ENCODE measurements around the gene MYDGF. TPM values are rescaled to one million over a fixed set of nuclear protein-coding genes. Genes with fewer than 3 reads are reported as not detected.

MYDGF gene
- total RNA-seq, 1 experiment from 2014 or later: 128 TPM

DNA sequence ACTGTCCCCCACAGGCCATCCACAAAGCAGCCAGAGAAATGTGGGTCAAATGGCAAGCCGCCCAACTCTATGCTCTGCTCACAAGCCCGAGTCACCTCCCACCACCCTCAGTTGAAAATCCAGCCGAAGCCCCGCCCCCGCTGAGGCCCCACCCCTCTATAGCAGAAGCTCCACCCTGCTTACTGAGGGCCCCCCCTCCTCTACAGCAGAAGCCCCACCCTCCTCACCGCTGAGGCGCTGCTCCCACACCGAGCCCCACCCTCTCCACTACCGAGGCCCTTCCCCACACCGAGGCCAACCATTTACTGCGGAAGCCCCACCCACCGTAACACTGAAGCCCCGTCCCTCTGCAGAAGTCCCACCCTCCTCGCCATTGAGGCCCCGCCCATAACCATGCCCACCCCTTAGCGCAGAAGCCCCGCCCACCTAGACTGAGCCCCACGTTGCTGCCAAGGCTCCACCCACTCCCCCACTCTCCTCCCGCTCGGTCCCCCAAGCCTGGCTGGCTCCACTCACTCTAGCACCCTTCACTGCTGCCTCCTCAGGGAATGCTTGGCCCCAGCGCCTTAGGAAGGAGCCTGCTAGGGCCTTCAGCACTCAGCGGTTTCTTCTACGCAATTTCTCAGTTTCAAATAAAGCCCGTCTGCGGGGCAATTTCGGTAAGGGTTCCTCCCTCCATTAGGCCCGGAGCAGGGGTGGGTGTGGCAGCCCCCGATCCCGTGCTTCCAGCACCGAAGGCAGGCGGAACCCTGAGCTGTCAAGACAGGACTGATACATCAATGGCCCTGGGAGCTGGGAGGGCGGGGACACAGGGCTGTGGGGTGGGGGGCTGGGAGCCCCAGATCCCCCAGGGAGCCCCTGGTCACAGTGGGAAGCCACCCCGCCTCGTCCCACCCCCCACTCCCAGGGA, 9.0 kb upstream of the MYDGF start:
- Histone ChIP-seq H3K27ac (ENCODE audit: low read depth, low read length, poor library complexity, severe bottlenecking) (peak overlapping the region; percentile 30), H3K36me3 (ENCODE audit: insufficient read depth, low read length, poor library complexity, severe bottlenecking) (no peaks in the 10 kb centered on the region), H3K9me3 (ENCODE audit: low read depth, low read length, poor library complexity, severe bottlenecking) (no peaks in the 10 kb centered on the region), H3K4me1 (ENCODE audit: insufficient read depth, low read length, poor library complexity, severe bottlenecking) (no peaks in the 10 kb centered on the region), H3K27me3 (replicated peaks; ENCODE audit: insufficient read depth, low read depth, low read length, poor library complexity) (no peaks in the 10 kb centered on the region), H3K4me3 (ENCODE audit: low read depth, low read length, poor library complexity, severe bottlenecking) (no peak overlapping the region)
- CTCF ChIA-PET: interaction anchor here (0.6 kb wide), 1 partner anchor 1225 kb away, joined by 4 read pairs; no protein-coding TSS in a partner anchor
- no peak for TF ChIP-seq EZH2 (IDR thresholded peaks at IDR 0.05; ENCODE audit: borderline replicate concordance, low read depth, low read length, poor library complexity, severe bottlenecking)
- no TSS peak for BruUV-seq (replicated peaks)
- peak; percentile 64 for DNase-seq (ENCODE audit: low spot score)
- POLR2A ChIA-PET (ENCODE audit: low non-redundant PET): no interaction called here
- intact Hi-C loops (cut with micrococcal nuclease; ENCODE audit: unreplicated experiment): no loop called here

DNA sequence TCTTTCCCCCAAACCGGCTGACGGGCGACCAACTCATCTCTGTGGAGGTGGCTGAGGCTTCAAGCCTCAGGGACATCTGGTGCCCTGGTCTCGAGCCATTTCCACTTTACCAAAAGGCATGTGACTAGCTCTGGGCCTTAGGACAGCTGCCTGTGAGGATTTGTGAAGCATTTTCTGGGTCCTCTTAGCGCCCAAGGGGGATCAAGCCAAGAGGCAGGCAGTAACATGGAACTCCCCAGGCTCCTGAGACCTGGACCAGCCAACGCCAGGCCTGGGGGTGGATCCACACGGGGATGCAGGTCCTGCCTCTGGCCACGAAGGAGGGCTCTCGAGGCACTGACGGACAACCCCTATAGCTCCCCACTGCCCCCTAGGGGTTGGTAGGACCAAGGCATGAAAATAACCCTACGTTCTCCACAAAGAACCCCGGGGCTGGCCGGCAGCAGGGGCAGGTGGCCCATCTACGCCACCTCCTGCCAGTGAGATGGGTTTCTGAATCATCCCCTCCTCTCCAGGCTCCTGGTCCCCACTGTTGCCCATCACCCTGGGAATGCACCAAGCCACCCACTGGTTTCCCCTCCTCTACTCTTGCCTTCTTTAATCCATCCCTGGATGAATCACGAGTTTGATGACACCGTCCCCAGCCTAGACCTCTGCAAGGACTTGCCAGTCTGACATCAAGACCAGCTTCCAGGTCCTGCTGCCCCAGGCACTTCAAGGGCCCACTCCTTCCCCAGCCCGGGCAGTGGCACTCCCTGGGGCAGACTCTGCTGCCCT, 7.0 kb upstream of the MYDGF start:
- intact Hi-C loops (cut with micrococcal nuclease; ENCODE audit: unreplicated experiment): no loop called here
- DNase-seq (ENCODE audit: low spot score): peak; percentile 54
- H3K27ac ChIP-seq (ENCODE audit: low read depth, low read length, poor library complexity, severe bottlenecking): no peak overlapping the region
- POLR2A ChIA-PET (ENCODE audit: low non-redundant PET): no interaction called here
- no peaks in the 10 kb centered on the region for H3K4me1 ChIP-seq (ENCODE audit: insufficient read depth, low read length, poor library complexity, severe bottlenecking)
- no peaks in the 10 kb centered on the region for H3K36me3 ChIP-seq (ENCODE audit: insufficient read depth, low read length, poor library complexity, severe bottlenecking)
- H3K27me3 ChIP-seq (replicated peaks; ENCODE audit: insufficient read depth, low read depth, low read length, poor library complexity): no peaks in the 10 kb centered on the region
- no peak overlapping the region for H3K4me3 ChIP-seq (ENCODE audit: low read depth, low read length, poor library complexity, severe bottlenecking)
- no peaks in the 10 kb centered on the region for H3K9me3 ChIP-seq (ENCODE audit: low read depth, low read length, poor library complexity, severe bottlenecking)
- TF ChIP-seq, protein P1, sequence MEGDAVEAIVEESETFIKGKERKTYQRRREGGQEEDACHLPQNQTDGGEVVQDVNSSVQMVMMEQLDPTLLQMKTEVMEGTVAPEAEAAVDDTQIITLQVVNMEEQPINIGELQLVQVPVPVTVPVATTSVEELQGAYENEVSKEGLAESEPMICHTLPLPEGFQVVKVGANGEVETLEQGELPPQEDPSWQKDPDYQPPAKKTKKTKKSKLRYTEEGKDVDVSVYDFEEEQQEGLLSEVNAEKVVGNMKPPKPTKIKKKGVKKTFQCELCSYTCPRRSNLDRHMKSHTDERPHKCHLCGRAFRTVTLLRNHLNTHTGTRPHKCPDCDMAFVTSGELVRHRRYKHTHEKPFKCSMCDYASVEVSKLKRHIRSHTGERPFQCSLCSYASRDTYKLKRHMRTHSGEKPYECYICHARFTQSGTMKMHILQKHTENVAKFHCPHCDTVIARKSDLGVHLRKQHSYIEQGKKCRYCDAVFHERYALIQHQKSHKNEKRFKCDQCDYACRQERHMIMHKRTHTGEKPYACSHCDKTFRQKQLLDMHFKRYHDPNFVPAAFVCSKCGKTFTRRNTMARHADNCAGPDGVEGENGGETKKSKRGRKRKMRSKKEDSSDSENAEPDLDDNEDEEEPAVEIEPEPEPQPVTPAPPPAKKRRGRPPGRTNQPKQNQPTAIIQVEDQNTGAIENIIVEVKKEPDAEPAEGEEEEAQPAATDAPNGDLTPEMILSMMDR (conservative IDR thresholded peaks at IDR 0.05; ENCODE audit: low read depth, low read length): peak; percentile 62
- TF ChIP-seq EZH2 (IDR thresholded peaks at IDR 0.05; ENCODE audit: borderline replicate concordance, low read depth, low read length, poor library complexity, severe bottlenecking): no peak
- CTCF ChIA-PET: interaction anchor here (0.6 kb wide), 1 partner anchor 32 kb away, joined by 3 read pairs; no protein-coding TSS in a partner anchor
- BruUV-seq (replicated peaks): no TSS peak

DNA sequence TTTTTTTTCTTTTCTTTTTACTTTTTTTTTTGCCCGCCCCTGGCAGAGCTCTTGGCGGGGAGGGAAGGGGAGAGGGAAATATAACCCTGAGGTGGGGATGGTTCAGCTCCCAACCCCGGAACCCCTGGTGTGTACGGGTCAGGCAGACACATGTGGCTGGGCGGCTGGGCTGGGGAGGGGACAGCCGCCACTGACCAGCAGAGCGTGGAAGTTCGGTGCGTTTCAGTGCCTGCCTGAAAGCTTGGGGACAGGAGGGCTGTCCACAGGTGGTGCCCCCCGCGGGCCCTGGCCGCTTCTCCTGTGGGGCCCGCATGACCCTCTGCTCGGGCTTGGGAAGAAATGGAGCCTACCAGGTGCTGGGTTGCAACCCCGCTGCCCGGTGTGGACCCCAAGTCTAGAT, 5.2 kb upstream of the MYDGF start:
- no peaks in the 10 kb centered on the region for H3K4me1 ChIP-seq (ENCODE audit: insufficient read depth, low read length, poor library complexity, severe bottlenecking)
- H3K4me3 ChIP-seq (ENCODE audit: low read depth, low read length, poor library complexity, severe bottlenecking): no peak overlapping the region
- H3K27me3 ChIP-seq (replicated peaks; ENCODE audit: insufficient read depth, low read depth, low read length, poor library complexity): no peaks in the 10 kb centered on the region
- POLR2A ChIA-PET (ENCODE audit: low non-redundant PET): no interaction called here
- H3K27ac ChIP-seq (ENCODE audit: low read depth, low read length, poor library complexity, severe bottlenecking): no peak overlapping the region
- DNase-seq (ENCODE audit: low spot score): no peak
- CTCF ChIA-PET: interaction anchor here (0.6 kb wide), 1 partner anchor 100 kb away, joined by 3 read pairs; no protein-coding TSS in a partner anchor
- no peak for TF ChIP-seq EZH2 (IDR thresholded peaks at IDR 0.05; ENCODE audit: borderline replicate concordance, low read depth, low read length, poor library complexity, severe bottlenecking)
- TF ChIP-seq, protein P1 (conservative IDR thresholded peaks at IDR 0.05; ENCODE audit: low read depth, low read length): no peak
- intact Hi-C loops (cut with micrococcal nuclease; ENCODE audit: unreplicated experiment): no loop called here
- BruUV-seq (replicated peaks): TSS peak; percentile 95
- H3K36me3 ChIP-seq (ENCODE audit: insufficient read depth, low read length, poor library complexity, severe bottlenecking): no peaks in the 10 kb centered on the region
- no peaks in the 10 kb centered on the region for H3K9me3 ChIP-seq (ENCODE audit: low read depth, low read length, poor library complexity, severe bottlenecking)
